Measurements from ENCODE around the gene ATAD5.

The ATAD5 gene

DNA sequence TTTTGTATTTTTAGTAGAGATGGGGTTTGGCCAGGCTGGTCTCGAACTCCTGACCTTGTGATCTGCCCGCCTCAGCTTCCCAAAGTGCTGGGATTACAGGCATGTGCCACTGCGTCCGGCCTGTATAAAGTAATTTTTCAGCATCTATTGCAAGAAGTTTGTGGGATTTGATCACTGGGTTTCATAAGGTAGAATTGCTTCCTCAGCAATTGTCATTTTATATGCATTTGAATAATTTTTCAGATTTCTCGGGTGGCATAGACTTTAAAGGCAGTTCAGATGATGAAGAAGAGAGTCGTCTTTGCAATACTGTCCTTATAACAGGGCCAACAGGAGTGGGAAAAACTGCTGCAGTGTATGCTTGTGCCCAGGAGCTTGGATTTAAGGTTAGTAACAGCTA lies 37.2 kb downstream of the ATAD5 start:
- H3K36me3 ChIP-seq (ENCODE audit: control insufficient read depth, low read length): peaks cover 80% of the 10 kb centered on the region
- H3K9me3 ChIP-seq (ENCODE audit: control insufficient read depth, insufficient read depth, low read length): no peaks in the 10 kb centered on the region
- H3K4me1 ChIP-seq (ENCODE audit: control insufficient read depth, low read length): no peaks in the 10 kb centered on the region
- H4K20me1 ChIP-seq (ENCODE audit: control insufficient read depth, insufficient read depth, low read depth, low read length): no peaks in the 10 kb centered on the region
- H3F3A ChIP-seq (ENCODE audit: control insufficient read depth, insufficient read depth): peaks cover 4% of the 10 kb centered on the region
- no peak overlapping the region for H3K27ac ChIP-seq (ENCODE audit: low read depth, low read length)
- H3K4me2 ChIP-seq (ENCODE audit: low read length): no peak overlapping the region
- H3K79me2 ChIP-seq (ENCODE audit: control insufficient read depth, low read length): no peaks in the 10 kb centered on the region
- H3K4me3 ChIP-seq (ENCODE audit: low read length): no peak overlapping the region
- H3K9me2 ChIP-seq (replicated peaks; ENCODE audit: control insufficient read depth, low read length): no peaks in the 10 kb centered on the region
- H3K27me3 ChIP-seq (ENCODE audit: control insufficient read depth, low read length): no peaks in the 10 kb centered on the region
- TF ChIP-seq, protein P1, sequence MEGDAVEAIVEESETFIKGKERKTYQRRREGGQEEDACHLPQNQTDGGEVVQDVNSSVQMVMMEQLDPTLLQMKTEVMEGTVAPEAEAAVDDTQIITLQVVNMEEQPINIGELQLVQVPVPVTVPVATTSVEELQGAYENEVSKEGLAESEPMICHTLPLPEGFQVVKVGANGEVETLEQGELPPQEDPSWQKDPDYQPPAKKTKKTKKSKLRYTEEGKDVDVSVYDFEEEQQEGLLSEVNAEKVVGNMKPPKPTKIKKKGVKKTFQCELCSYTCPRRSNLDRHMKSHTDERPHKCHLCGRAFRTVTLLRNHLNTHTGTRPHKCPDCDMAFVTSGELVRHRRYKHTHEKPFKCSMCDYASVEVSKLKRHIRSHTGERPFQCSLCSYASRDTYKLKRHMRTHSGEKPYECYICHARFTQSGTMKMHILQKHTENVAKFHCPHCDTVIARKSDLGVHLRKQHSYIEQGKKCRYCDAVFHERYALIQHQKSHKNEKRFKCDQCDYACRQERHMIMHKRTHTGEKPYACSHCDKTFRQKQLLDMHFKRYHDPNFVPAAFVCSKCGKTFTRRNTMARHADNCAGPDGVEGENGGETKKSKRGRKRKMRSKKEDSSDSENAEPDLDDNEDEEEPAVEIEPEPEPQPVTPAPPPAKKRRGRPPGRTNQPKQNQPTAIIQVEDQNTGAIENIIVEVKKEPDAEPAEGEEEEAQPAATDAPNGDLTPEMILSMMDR (IDR thresholded peaks at IDR 0.05; ENCODE audit: low read depth, low read length, poor library complexity, severe bottlenecking): no peak
- TF ChIP-seq EZH2phosphoT487 (IDR thresholded peaks at IDR 0.05; ENCODE audit: borderline replicate concordance, low read length): no peak

DNA sequence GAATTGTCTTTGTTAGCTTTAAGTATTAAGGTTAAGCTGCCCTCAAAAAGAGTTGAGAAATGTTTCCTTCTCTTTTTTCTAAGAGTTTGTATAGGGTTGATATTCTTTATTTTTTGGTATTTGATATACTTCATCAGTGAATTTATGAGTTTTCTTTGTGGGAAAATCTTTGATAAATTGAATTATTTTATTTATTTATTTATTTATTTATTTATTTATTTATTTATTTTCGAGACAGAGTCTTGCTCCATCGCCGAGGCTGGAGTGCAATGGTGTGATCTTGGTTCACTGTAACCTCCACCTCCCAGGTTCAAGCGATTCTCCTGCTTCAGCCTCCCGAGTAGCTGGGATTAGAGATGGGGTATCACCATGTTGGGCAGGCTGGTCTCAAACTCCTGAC lies 54.4 kb downstream of the ATAD5 start:
- no peak overlapping the region for H3K4me3 ChIP-seq (ENCODE audit: low read length)
- no peaks in the 10 kb centered on the region for H3K4me1 ChIP-seq (ENCODE audit: control insufficient read depth, low read length)
- no peaks in the 10 kb centered on the region for H3K27me3 ChIP-seq (ENCODE audit: control insufficient read depth, low read length)
- H3K9me2 ChIP-seq (replicated peaks; ENCODE audit: control insufficient read depth, low read length): no peaks in the 10 kb centered on the region
- H3K79me2 ChIP-seq (ENCODE audit: control insufficient read depth, low read length): 0 out of 2 replicates have a peak, but pooled peaks cover 5% of the 10 kb centered on the region
- no peaks in the 10 kb centered on the region for H4K20me1 ChIP-seq (ENCODE audit: control insufficient read depth, insufficient read depth, low read depth, low read length)
- H3K27ac ChIP-seq (ENCODE audit: low read depth, low read length): no peak overlapping the region
- H3K36me3 ChIP-seq (ENCODE audit: control insufficient read depth, low read length): peaks cover 60% of the 10 kb centered on the region
- H3K4me2 ChIP-seq (ENCODE audit: low read length): no peak overlapping the region
- no peak for TF ChIP-seq EZH2phosphoT487 (IDR thresholded peaks at IDR 0.05; ENCODE audit: borderline replicate concordance, low read length)
- TF ChIP-seq, protein P1 (IDR thresholded peaks at IDR 0.05; ENCODE audit: low read depth, low read length, poor library complexity, severe bottlenecking): no peak
- H3K9me3 ChIP-seq (ENCODE audit: control insufficient read depth, insufficient read depth, low read length): no peaks in the 10 kb centered on the region
- peaks cover 8% of the 10 kb centered on the region; the same call in 1 of the 2 replicates for H3F3A ChIP-seq (ENCODE audit: control insufficient read depth, insufficient read depth)

DNA sequence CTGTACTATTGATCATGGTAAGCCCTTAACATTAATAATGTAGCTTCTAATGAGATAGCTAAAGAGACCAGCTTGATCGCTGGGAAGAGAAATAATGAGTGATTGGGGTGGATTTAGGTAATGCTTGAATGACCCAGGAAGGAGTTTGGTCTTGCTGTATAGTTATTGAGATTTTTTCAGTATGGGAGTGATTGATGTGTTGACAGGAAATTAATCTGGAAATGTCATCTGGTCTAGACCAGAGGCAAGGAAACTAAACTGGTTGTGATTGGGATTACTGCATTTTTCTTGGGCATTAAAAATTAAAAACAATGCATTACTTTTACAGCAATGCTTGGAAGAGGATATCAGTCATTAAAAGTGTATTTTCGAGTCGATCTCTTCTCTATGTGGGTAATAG lies 62.5 kb downstream of the ATAD5 start:
- no peak overlapping the region for H3K4me3 ChIP-seq (ENCODE audit: low read length)
- no peak overlapping the region for H3K4me2 ChIP-seq (ENCODE audit: low read length)
- peaks cover 40% of the 10 kb centered on the region for H3F3A ChIP-seq (ENCODE audit: control insufficient read depth, insufficient read depth)
- no peaks in the 10 kb centered on the region for H3K9me3 ChIP-seq (ENCODE audit: control insufficient read depth, insufficient read depth, low read length)
- no peaks in the 10 kb centered on the region for H3K4me1 ChIP-seq (ENCODE audit: control insufficient read depth, low read length)
- no peaks in the 10 kb centered on the region; the same call in 1 of the 2 replicates for H3K79me2 ChIP-seq (ENCODE audit: control insufficient read depth, low read length)
- H3K36me3 ChIP-seq (ENCODE audit: control insufficient read depth, low read length): peaks cover 69% of the 10 kb centered on the region
- no peaks in the 10 kb centered on the region for H4K20me1 ChIP-seq (ENCODE audit: control insufficient read depth, insufficient read depth, low read depth, low read length)
- TF ChIP-seq, protein P1 (IDR thresholded peaks at IDR 0.05; ENCODE audit: low read depth, low read length, poor library complexity, severe bottlenecking): no peak
- TF ChIP-seq EZH2phosphoT487 (IDR thresholded peaks at IDR 0.05; ENCODE audit: borderline replicate concordance, low read length): no peak
- H3K9me2 ChIP-seq (replicated peaks; ENCODE audit: control insufficient read depth, low read length): no peaks in the 10 kb centered on the region
- no peaks in the 10 kb centered on the region for H3K27me3 ChIP-seq (ENCODE audit: control insufficient read depth, low read length)
- no peak overlapping the region for H3K27ac ChIP-seq (ENCODE audit: low read depth, low read length)

Measured in DOHH2 (cell line).